Upper lobe of right lung (tissue), 1 donor: Measurements from ENCODE around the gene CST5. TPM values are rescaled to one million over a fixed set of nuclear protein-coding genes. Genes with fewer than 3 reads are reported as not detected.

Source experiments
- ATAC-seq: fragments of 200-7000 bp; cut with Tn5 transposase; one replicate; pipeline ENCODE4 v1.9.1; 2020; ENCODE audit warnings: mild to moderate bottlenecking, moderate library complexity
- DNase-seq: peaks from one replicate; pipeline ENCODE4 v3.0.0-alpha.2; 2020
- H3K27ac ChIP-seq: fragments of 200-600 bp; one replicate; pipeline ENCODE4 v1.8.0; 2022
- H3K27me3 ChIP-seq: fragments of 200-600 bp; one replicate; pipeline ENCODE4 v1.8.0; 2022; ENCODE audit warnings: mild to moderate bottlenecking
- H3K36me3 ChIP-seq: fragments of 200-600 bp; one replicate; pipeline ENCODE4 v1.8.0; 2022
- H3K4me1 ChIP-seq: fragments of 200-600 bp; one replicate; pipeline ENCODE4 v1.8.0; 2022
- H3K4me3 ChIP-seq: fragments of 200-600 bp; one replicate; pipeline ENCODE4 v1.8.0; 2022; ENCODE audit warnings: mild to moderate bottlenecking
- H3K9me3 ChIP-seq: fragments of 200-600 bp; one replicate; pipeline ENCODE4 v1.8.0; 2022
- intact Hi-C: fragments of 100-400 bp; cut with DNase I; formaldehyde crosslinking; loops from one replicate; pipeline ENCODE4 v1.11.0; 2022
- long read RNA-seq: library from polyadenylated mRNA; unstranded; transcript quantifications from one replicate; pipeline ENCODE4 v2.0.0, GENCODE V29; 2021
- total RNA-seq: library from RNA; stranded (reverse); fragmentation: NEBNext Ultra II Directional; extraction: Animal tissue kit (Norgen Biotek cat#: 25700); gene quantifications from one replicate; pipeline ENCODE4 v1.2.1, GENCODE V29; 2021
- TF ChIP-seq, protein P1 (sequence below): fragments of 200-600 bp; IDR thresholded peaks from one replicate; pipeline ENCODE4 v1.8.0; 2022; ENCODE audit warnings: antibody characterized with exemption
- donor health status: DM: no; HTN: yes; CAD: no; lungs with severe emphysema.

CST5 gene, protein sequence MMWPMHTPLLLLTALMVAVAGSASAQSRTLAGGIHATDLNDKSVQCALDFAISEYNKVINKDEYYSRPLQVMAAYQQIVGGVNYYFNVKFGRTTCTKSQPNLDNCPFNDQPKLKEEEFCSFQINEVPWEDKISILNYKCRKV
- 0.55 TPM for total RNA-seq
- long read RNA-seq, result 0 reads

DNA sequence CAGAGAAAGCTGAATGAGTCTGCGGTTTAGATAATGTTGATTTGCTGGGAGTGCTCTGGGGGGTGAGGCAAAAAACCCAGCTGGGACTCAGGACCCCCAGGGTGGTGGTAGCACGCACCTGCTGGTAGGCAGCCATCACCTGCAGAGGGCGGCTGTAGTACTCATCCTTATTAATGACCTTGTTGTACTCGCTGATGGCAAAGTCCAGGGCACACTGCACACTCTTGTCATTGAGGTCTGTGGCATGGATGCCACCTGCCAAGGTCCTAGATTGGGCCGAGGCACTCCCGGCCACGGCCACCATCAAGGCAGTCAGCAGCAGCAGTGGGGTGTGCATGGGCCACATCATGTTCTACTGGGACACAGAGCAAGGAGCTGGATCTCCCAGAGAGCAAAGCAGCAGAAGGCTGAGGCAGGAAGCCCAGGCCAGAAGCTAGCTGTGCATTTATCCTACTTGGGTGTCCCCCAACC is at the start of gene CST5:
Gene CST5, minus strand, starts transcription at position 421 of the 471 bp plus-strand sequence. Its CDS starts 72 bp downstream, at position 349.
- H3K27me3 ChIP-seq, result no peaks in the 10 kb centered on the region
- intact Hi-C loops, result no loop called here
- no peak for ATAC-seq
- H3K36me3 ChIP-seq, result no peaks in the 10 kb centered on the region
- H3K4me3 ChIP-seq, result no peak within 1 kb of the TSS
- peak within 1 kb of the TSS; percentile 42 for H3K27ac ChIP-seq
- H3K4me1 ChIP-seq, result no peaks in the 10 kb centered on the region
- TF ChIP-seq, protein P1, sequence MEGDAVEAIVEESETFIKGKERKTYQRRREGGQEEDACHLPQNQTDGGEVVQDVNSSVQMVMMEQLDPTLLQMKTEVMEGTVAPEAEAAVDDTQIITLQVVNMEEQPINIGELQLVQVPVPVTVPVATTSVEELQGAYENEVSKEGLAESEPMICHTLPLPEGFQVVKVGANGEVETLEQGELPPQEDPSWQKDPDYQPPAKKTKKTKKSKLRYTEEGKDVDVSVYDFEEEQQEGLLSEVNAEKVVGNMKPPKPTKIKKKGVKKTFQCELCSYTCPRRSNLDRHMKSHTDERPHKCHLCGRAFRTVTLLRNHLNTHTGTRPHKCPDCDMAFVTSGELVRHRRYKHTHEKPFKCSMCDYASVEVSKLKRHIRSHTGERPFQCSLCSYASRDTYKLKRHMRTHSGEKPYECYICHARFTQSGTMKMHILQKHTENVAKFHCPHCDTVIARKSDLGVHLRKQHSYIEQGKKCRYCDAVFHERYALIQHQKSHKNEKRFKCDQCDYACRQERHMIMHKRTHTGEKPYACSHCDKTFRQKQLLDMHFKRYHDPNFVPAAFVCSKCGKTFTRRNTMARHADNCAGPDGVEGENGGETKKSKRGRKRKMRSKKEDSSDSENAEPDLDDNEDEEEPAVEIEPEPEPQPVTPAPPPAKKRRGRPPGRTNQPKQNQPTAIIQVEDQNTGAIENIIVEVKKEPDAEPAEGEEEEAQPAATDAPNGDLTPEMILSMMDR, result no peak
- DNase-seq, result no peak
- H3K9me3 ChIP-seq, result no peaks in the 10 kb centered on the region

DNA sequence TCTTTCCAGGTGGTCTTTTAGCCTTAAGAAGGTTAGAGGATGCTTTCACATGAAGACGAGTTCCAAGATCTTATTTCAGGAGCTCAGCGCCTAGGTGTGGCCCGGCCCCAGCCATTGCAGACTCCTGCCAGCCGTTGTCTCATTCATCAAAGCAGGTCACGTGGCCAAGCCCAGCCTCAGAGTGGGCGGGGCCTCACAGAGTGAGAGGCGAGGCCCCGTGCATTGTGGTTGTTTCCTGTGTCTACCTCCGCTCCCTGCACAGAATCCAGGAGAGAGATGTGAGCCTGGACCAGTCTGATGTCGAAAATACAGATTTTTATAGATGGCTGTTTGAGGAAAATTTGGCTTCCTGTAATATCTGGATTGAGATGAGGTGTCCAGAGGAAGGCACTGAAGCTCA is 49.2 kb upstream of the CST5 start:
- DNase-seq, result peak; percentile 42
- no peak for ATAC-seq
- no peak overlapping the region for H3K27ac ChIP-seq
- no peaks in the 10 kb centered on the region for H3K27me3 ChIP-seq
- H3K4me3 ChIP-seq, result no peak overlapping the region
- TF ChIP-seq, protein P1, result no peak
- H3K4me1 ChIP-seq, result no peaks in the 10 kb centered on the region
- no peaks in the 10 kb centered on the region for H3K36me3 ChIP-seq
- H3K9me3 ChIP-seq, result no peaks in the 10 kb centered on the region
- intact Hi-C loops, result no loop called here

DNA sequence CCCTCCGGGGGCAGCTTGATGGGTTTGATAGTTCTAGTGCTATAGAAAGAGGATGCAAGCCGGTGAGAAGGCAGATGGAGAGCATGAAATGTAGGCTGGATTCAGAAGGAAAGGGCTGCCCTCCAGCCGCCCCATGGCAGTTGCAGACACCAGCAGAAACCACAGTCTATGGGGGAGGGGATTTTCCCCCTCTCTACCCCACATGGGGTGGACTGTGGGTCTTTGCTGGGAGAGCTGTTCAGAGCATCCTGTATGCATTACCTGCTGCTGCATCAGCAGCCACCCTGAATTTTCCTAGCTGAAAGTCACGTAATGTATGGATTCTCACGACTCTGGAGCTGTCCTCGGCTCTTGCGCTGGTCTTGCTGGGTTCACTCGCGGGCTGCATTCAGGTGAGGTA is 48.8 kb upstream of the CST5 start:
- DNase-seq (no peak), ATAC-seq (no peak)
- TF ChIP-seq, protein P1, result no peak
- no peak overlapping the region for H3K4me3 ChIP-seq
- no peaks in the 10 kb centered on the region for H3K9me3 ChIP-seq
- intact Hi-C loops, result no loop called here
- no peaks in the 10 kb centered on the region for H3K4me1 ChIP-seq
- no peak overlapping the region for H3K27ac ChIP-seq
- H3K27me3 ChIP-seq, result no peaks in the 10 kb centered on the region
- no peaks in the 10 kb centered on the region for H3K36me3 ChIP-seq

DNA sequence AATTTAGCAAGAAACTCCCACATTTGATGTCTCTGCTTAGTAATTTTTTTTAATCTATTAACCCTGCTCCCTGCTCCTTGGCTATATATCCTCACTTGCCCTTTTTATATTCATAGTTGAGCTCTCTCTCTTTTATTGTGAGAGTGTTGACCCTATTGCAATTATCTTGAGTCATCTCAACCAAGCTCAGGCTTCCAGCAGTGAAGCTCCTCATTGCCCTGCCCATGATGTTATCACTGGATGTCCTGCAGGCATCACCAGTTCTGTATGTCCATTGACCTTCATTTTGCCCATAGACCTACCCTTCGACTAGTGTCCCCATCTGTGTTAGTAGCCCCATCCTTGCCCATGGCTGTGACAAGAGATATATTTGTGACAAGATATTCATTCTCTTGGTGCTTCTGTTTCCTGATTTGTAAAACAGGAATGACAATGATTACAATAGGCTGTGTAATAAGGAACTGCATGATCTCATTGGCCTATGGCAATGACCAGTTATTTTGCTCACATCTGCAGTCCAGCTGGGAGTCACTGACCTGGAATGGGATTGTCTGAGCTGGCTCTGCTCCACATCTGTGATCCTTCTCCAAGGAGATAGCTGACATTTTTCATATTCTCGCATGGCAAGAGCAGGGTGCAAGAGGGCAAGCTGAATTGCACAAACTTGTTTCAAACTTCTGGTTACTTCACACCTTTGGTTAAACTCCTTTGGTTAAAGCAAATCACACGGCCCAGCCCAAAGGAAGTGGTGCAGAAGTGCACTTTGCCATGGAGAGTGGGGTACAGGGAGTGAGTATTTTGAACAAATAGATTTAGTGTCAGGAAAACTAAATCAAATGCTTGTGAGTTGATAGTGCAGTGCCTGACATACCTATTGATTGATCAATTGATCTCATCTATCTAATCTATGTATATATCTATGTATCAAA is 47.7 kb upstream of the CST5 start:
- intact Hi-C loops, result no loop called here
- H3K4me3 ChIP-seq, result no peak overlapping the region
- no peaks in the 10 kb centered on the region for H3K9me3 ChIP-seq
- TF ChIP-seq, protein P1, result no peak
- DNase-seq (no peak), ATAC-seq (no peak)
- H3K27ac ChIP-seq, result no peak overlapping the region
- no peaks in the 10 kb centered on the region for H3K36me3 ChIP-seq
- H3K4me1 ChIP-seq, result no peaks in the 10 kb centered on the region
- peaks cover 6% of the 10 kb centered on the region for H3K27me3 ChIP-seq

DNA sequence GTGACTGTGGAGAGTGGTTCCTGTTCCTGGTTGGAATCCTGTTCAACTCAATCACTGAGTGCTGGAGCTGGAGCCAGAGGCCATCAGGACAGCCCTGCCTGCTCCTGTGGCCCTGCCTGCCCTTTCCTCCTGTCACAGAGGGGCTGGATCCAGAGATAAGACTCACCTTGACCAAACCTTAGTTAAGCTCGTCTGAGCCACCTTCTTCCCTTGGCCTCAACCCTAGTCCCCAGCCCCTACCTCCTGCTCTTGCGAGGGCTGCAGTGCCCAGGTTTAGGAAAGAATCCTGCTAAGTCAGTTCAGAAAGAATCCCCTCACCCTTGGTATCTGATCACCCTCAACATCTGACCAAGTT is 47.0 kb upstream of the CST5 start:
- DNase-seq, result no peak
- Histone ChIP-seq H3K27me3 (peaks cover 6% of the 10 kb centered on the region), H3K9me3 (no peaks in the 10 kb centered on the region), H3K4me3 (no peak overlapping the region), H3K36me3 (no peaks in the 10 kb centered on the region), H3K27ac (no peak overlapping the region), H3K4me1 (no peaks in the 10 kb centered on the region)
- ATAC-seq, result no peak
- intact Hi-C loops, result no loop called here
- TF ChIP-seq, protein P1, result no peak
